B cell (primary cell): Measurements from ENCODE around the gene LRFN5. TPM values are rescaled to one million over a fixed set of nuclear protein-coding genes. Genes with fewer than 3 reads are reported as not detected.

Source experiments
- ATAC-seq: fragments of 200-7000 bp; cut with Tn5 transposase; one replicate; pipeline ENCODE4 v1.10.0; 2021; ENCODE audit warnings: low read depth, mild to moderate bottlenecking, moderate number of reproducible peaks, moderate library complexity
- CTCF ChIA-PET: fragments of 350-600 bp; sonication (Branson Sonifier 250); formaldehyde crosslinking; loops from one replicate; lab custom pipeline; 2021; ENCODE audit warnings: antibody characterized with exemption, inconsistent platforms; lab: Charles Lee
- POLR2A ChIA-PET: fragments of 350-600 bp; sonication (Branson Sonifier 250); formaldehyde crosslinking; loops from one replicate; lab custom pipeline; 2021; ENCODE audit warnings: antibody characterized with exemption; lab: Charles Lee
- DNase-seq: peaks from one replicate; pipeline ENCODE4 v3.0.0; 2013
- H2AFZ ChIP-seq: 2 replicates; pipeline ENCODE4 v1.6.1; 2012; ENCODE audit warnings: mild to moderate bottlenecking, low read depth, low read length; ENCODE audit not compliant: insufficient read depth, poor library complexity, severe bottlenecking
- H3K27ac ChIP-seq, 2 donors: 1 replicate in 1 of 2; 2 replicates in 1 of 2; pipeline ENCODE4 v1.5.1; 2012 to 2013; ENCODE audit warnings: low read length in 2 of 2, mild to moderate bottlenecking in 2 of 2, moderate library complexity in 1 of 2
- H3K27me3 ChIP-seq, 4 experiments: fragments of 200-600 bp in 1 of 4; sonication (generic) in 1 of 4; replicated peaks in 1 of 4; 1 replicate in 2 of 4; 2 replicates in 2 of 4; pipeline versions ENCODE4 v1.6.1 to v1.7.0; 2013 to 2016; ENCODE audit warnings: low read length in 3 of 4, mild to moderate bottlenecking in 2 of 4, mixed read lengths in 1 of 4, moderate library complexity in 1 of 4; ENCODE audit not compliant: insufficient read depth in 4 of 4, control insufficient read depth in 3 of 4; ENCODE audit errors: control extremely low read depth in 1 of 4
- H3K36me3 ChIP-seq, 2 experiments: replicated peaks in 1 of 2; 1 replicate in 1 of 2; 2 replicates in 1 of 2; pipeline versions ENCODE4 v1.6.1 to v1.7.1; 2013; ENCODE audit warnings: low read length in 1 of 2; ENCODE audit not compliant: insufficient read depth in 2 of 2, control insufficient read depth in 1 of 2; ENCODE audit errors: control extremely low read depth in 1 of 2, extremely low read depth in 1 of 2
- H3K4me1 ChIP-seq, 2 donors: fragments of 200-600 bp in 1 of 2; sonication (generic) in 1 of 2; 1 replicate in 1 of 2; 2 replicates in 1 of 2; pipeline versions ENCODE4 v1.5.1 to v1.6.1; 2013 to 2017; ENCODE audit warnings: low read length in 2 of 2; ENCODE audit not compliant: control insufficient read depth in 2 of 2, insufficient read depth in 2 of 2
- H3K4me2 ChIP-seq: replicated peaks from 2 replicates; pipeline ENCODE3; 2012; ENCODE audit warnings: mild to moderate bottlenecking, low read depth, low read length; ENCODE audit not compliant: poor library complexity, severe bottlenecking
- H3K4me3 ChIP-seq, 5 experiments: fragments of 200-600 bp in 1 of 5; sonication (generic) in 1 of 5; 1 replicate in 3 of 5; 2 replicates in 2 of 5; pipeline versions ENCODE4 v1.5.1 to v1.7.0; 2011 to 2016; ENCODE audit warnings: low read length in 4 of 5, mild to moderate bottlenecking in 4 of 5, low read depth in 2 of 5, control low read depth in 1 of 5, moderate library complexity in 1 of 5; ENCODE audit not compliant: insufficient read depth in 1 of 5; ENCODE audit errors: control extremely low read depth in 1 of 5, extremely low read depth in 1 of 5
- H3K79me2 ChIP-seq: fragments of 200-600 bp; sonication (generic); one replicate; pipeline ENCODE4 v1.6.0; 2016; ENCODE audit warnings: low read length; ENCODE audit not compliant: control insufficient read depth, insufficient read depth
- H3K9ac ChIP-seq: fragments of 200-600 bp; sonication (generic); 2 replicates; pipeline ENCODE4 v1.6.1; 2017; ENCODE audit warnings: mild to moderate bottlenecking, low read length, moderate library complexity
- H3K9me3 ChIP-seq, 3 donors: one replicate each; pipeline versions ENCODE4 v1.6.1 to v1.7.1; 2013; ENCODE audit warnings: low read length in 2 of 3; ENCODE audit not compliant: control insufficient read depth in 2 of 3, insufficient read depth in 1 of 3; ENCODE audit errors: control extremely low read depth in 1 of 3
- H4K20me1 ChIP-seq: 2 replicates; pipeline ENCODE4 v1.6.0; 2012; ENCODE audit warnings: mild to moderate bottlenecking, low read length; ENCODE audit not compliant: insufficient read depth, control insufficient read depth, poor library complexity, severe bottlenecking
- H3K27ac Mint-ChIP-seq: one replicate; pipeline ENCODE4 v1.8.0; 2021; ENCODE audit warnings: mixed read lengths
- H3K27me3 Mint-ChIP-seq: one replicate; pipeline ENCODE4 v1.8.0; 2021; ENCODE audit warnings: mixed read lengths
- H3K4me1 Mint-ChIP-seq: one replicate; pipeline ENCODE4 v1.8.0; 2021; ENCODE audit warnings: mixed read lengths
- H3K4me3 Mint-ChIP-seq: one replicate; pipeline ENCODE4 v1.8.0; 2021; ENCODE audit warnings: mixed read lengths
- H3K9me3 Mint-ChIP-seq: one replicate; pipeline ENCODE4 v1.8.0; 2022; ENCODE audit warnings: mixed read lengths; ENCODE audit not compliant: insufficient read depth
- EZH2 ChIP-seq: IDR thresholded peaks from 2 replicates; pipeline ENCODE4 v1.6.1; 2012; ENCODE audit warnings: borderline replicate concordance, low read depth, mild to moderate bottlenecking, moderate library complexity, low read length; ENCODE audit not compliant: insufficient read depth, poor library complexity, severe bottlenecking
- WGBS: methylation state at CpG from one replicate; pipeline ENCODE4 v1.1.5; 2013; ENCODE audit warnings: missing lambda C conversion rate; ENCODE audit not compliant: insufficient coverage; 5-methylcytosine and 5-hydroxymethylcytosine counted together
- intact Hi-C: fragments of 100-400 bp; cut with micrococcal nuclease; formaldehyde crosslinking; loops from one replicate; pipeline ENCODE4 v1.10.0; 2022
- polyA plus RNA-seq: library from polyadenylated mRNA; depleted of rRNA; stranded (reverse); fragments of >200 nt; gene quantifications from 2 replicates; pipeline ENCODE4 v1.2.3, GENCODE V29; 2012
- total RNA-seq, 2 donors: library from RNA; stranded (reverse); fragments of 120-200 nt in 1 of 2; gene quantifications; 1 replicate in 1 of 2; 2 replicates in 1 of 2; pipeline versions ENCODE4 v1.2.3 to v1.2.4, GENCODE V29; 2013 to 2022
- TF ChIP-seq, protein P1 (sequence below): fragments of 200-600 bp; IDR thresholded peaks from one replicate; pipeline ENCODE4 v1.8.0; 2022; ENCODE audit warnings: antibody characterized with exemption, mild to moderate bottlenecking

LRFN5 gene
- total and polyA plus RNA-seq, 2 donors (not counting 1 experiment from before 2014, with no cell fraction given) = 0.30 TPM; not detected in 1

DNA sequence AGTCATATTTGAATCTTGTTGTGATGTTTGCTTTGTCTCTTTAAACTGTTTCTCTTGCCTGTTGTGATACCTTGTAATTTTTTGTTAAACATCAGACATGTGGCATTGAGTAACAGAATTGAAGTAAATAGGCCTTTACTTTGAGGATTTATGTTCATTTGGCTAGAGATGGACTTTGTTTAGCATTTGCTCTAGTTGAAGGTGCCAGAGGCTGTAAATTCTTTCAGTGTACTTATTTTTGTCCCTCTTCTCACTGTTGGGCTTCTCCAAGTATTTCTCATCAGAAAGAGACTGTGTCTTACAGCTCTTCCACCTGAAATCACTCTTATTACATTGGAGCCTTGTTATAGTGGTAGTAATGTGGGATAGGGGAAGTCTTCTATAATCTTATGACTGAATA, 175.8 kb downstream of the LRFN5 start:
- H3K9me3 ChIP-seq = no peaks in the 10 kb centered on the region
- H3K27me3 Mint-ChIP-seq = no peaks in the 10 kb centered on the region
- no peaks in the 10 kb centered on the region for H3K4me1 Mint-ChIP-seq
- H3K36me3 ChIP-seq = no peaks in the 10 kb centered on the region
- CTCF ChIA-PET = no interaction called here
- POLR2A ChIA-PET = no interaction called here
- no peak for DNase-seq
- intact Hi-C loops = no loop called here
- no peak overlapping the region for H3K4me3 ChIP-seq
- no peak overlapping the region for H3K27ac ChIP-seq
- H3K4me1 ChIP-seq = no peaks in the 10 kb centered on the region
- no peaks in the 10 kb centered on the region for H4K20me1 ChIP-seq
- H3K9ac ChIP-seq = no peak overlapping the region
- H3K4me2 ChIP-seq = no peak overlapping the region
- H3K9me3 Mint-ChIP-seq = no peaks in the 10 kb centered on the region
- TF ChIP-seq, protein P1, sequence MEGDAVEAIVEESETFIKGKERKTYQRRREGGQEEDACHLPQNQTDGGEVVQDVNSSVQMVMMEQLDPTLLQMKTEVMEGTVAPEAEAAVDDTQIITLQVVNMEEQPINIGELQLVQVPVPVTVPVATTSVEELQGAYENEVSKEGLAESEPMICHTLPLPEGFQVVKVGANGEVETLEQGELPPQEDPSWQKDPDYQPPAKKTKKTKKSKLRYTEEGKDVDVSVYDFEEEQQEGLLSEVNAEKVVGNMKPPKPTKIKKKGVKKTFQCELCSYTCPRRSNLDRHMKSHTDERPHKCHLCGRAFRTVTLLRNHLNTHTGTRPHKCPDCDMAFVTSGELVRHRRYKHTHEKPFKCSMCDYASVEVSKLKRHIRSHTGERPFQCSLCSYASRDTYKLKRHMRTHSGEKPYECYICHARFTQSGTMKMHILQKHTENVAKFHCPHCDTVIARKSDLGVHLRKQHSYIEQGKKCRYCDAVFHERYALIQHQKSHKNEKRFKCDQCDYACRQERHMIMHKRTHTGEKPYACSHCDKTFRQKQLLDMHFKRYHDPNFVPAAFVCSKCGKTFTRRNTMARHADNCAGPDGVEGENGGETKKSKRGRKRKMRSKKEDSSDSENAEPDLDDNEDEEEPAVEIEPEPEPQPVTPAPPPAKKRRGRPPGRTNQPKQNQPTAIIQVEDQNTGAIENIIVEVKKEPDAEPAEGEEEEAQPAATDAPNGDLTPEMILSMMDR = no peak
- no peak for TF ChIP-seq EZH2
- H3K79me2 ChIP-seq = no peaks in the 10 kb centered on the region
- no peaks in the 10 kb centered on the region for H3K27me3 ChIP-seq
- H3K4me3 Mint-ChIP-seq = no peak overlapping the region
- no peak overlapping the region for H3K27ac Mint-ChIP-seq
- ATAC-seq = no peak
- H2AFZ ChIP-seq = no peak overlapping the region

- Mint-ChIP-seq H3K27me3 (no peaks in the 10 kb centered on the region), H3K27ac (no peak overlapping the region), H3K9me3 (no peaks in the 10 kb centered on the region), H3K4me3 (no peak overlapping the region), H3K4me1 (no peaks in the 10 kb centered on the region)
- ChIA-PET POLR2A (no interaction called here), CTCF (no interaction called here)
- no CpG with 5 or more reads among the region's 2 CpGs for WGBS
- H3K9ac ChIP-seq = no peak overlapping the region
- no peak overlapping the region for H3K27ac ChIP-seq
- no peaks in the 10 kb centered on the region for H3K36me3 ChIP-seq
- no peak overlapping the region for H3K4me3 ChIP-seq
- no peaks in the 10 kb centered on the region for H4K20me1 ChIP-seq
- TF ChIP-seq, protein P1 = no peak
- TF ChIP-seq EZH2 = no peak
- ATAC-seq (no peak), DNase-seq (no peak)
- intact Hi-C loops = no loop called here
- no peaks in the 10 kb centered on the region for H3K79me2 ChIP-seq
- H3K9me3 ChIP-seq = no peaks in the 10 kb centered on the region
- no peak overlapping the region for H3K4me2 ChIP-seq
- no peaks in the 10 kb centered on the region for H3K4me1 ChIP-seq
- H2AFZ ChIP-seq = no peak overlapping the region
- H3K27me3 ChIP-seq = no peaks in the 10 kb centered on the region
Observed at GRCh38 chr14:41783403-41783802, 176.7 kb downstream of the LRFN5 start.
